SK-N-SH (cell line): ENCODE results near the gene TEAD2. TPM values are rescaled to one million over a fixed set of nuclear protein-coding genes. Genes with fewer than 3 reads are reported as not detected.

Experiments used
- CTCF ChIA-PET: fragments of 300-600, 350-600 bp; formaldehyde crosslinking; extraction: SDS; loops from one replicate; lab custom pipeline; 2021; lab: Yijun Ruan, JAX
- POLR2A ChIA-PET: fragments of 350-600 bp; sonication (Branson Sonifier 250); formaldehyde crosslinking; extraction: SDS; loops from one replicate; lab custom pipeline; 2020; ENCODE audit warnings: antibody characterized with exemption, inconsistent platforms; lab: Yijun Ruan, JAX
- DNase-seq: peaks from one replicate; pipeline ENCODE4 v3.0.0; 2012
- H2AFZ ChIP-seq: fragments of 200-600 bp; sonication (generic); 2 replicates; pipeline ENCODE4 v1.8.1; 2016; ENCODE audit warnings: antibody characterized with exemption, mild to moderate bottlenecking, low read depth
- H3F3A ChIP-seq: fragments of 200-600 bp; sonication (generic); replicated peaks from 2 replicates; pipeline ENCODE3; 2016; ENCODE audit warnings: antibody characterized with exemption, mild to moderate bottlenecking; ENCODE audit not compliant: insufficient read depth
- H3K27ac ChIP-seq, 2 experiments: fragments of 200-500 bp in 1 of 2; fragments of 200-600 bp in 1 of 2; sonication (Bioruptor generic) in 1 of 2; sonication (generic), shearing (Covaris generic) in 1 of 2; 2 replicates each; pipeline versions ENCODE4 v1.5.1 to v1.6.1; 2014 to 2016; ENCODE audit warnings: low read depth in 2 of 2, inconsistent platforms in 1 of 2, low read length in 1 of 2, mild to moderate bottlenecking in 1 of 2, mixed read lengths in 1 of 2
- H3K27me3 ChIP-seq: fragments of 200-600 bp; sonication (generic), shearing (Covaris generic); 2 replicates; pipeline ENCODE4 v1.6.1; 2016; ENCODE audit warnings: mixed run types; ENCODE audit not compliant: insufficient read depth
- H3K36me3 ChIP-seq, 2 experiments: fragments of 200-500 bp in 1 of 2; fragments of 200-600 bp in 1 of 2; sonication (Bioruptor generic) in 1 of 2; sonication (generic) in 1 of 2; replicated peaks in 1 of 2; 2 replicates each; pipeline versions ENCODE3 to v1.5.1; 2014 to 2016; ENCODE audit warnings: low read length in 1 of 2, mild to moderate bottlenecking in 1 of 2; ENCODE audit not compliant: insufficient read depth in 2 of 2, control insufficient read depth in 1 of 2
- H3K4me1 ChIP-seq, 2 experiments: fragments of 200-500 bp in 1 of 2; fragments of 200-600 bp in 1 of 2; sonication (Bioruptor generic) in 1 of 2; sonication (generic), shearing (Covaris generic) in 1 of 2; 2 replicates each; pipeline versions ENCODE4 v1.5.1 to v1.6.1; 2014 to 2016; ENCODE audit warnings: low read depth in 1 of 2, low read length in 1 of 2, mixed run types in 1 of 2; ENCODE audit not compliant: insufficient read depth in 2 of 2, control insufficient read depth in 1 of 2
- H3K4me2 ChIP-seq: fragments of 200-600 bp; sonication (generic), shearing (Covaris generic); 2 replicates; pipeline ENCODE4 v1.6.1; 2017; ENCODE audit warnings: mixed run types
- H3K4me3 ChIP-seq, 2 experiments: fragments of 200-500 bp in 1 of 2; fragments of 200-600 bp in 1 of 2; sonication (Bioruptor generic) in 1 of 2; sonication (generic), shearing (Covaris generic) in 1 of 2; 2 replicates each; pipeline versions ENCODE4 v1.5.1 to v1.8.1; 2014 to 2016; ENCODE audit warnings: low read depth in 2 of 2, inconsistent platforms in 1 of 2, low read length in 1 of 2, mild to moderate bottlenecking in 1 of 2, mixed read lengths in 1 of 2, moderate library complexity in 1 of 2
- H3K79me2 ChIP-seq: fragments of 200-600 bp; sonication (generic); 2 replicates; pipeline ENCODE4 v1.8.1; 2017; ENCODE audit warnings: mild to moderate bottlenecking; ENCODE audit not compliant: insufficient read depth
- H3K9ac ChIP-seq: fragments of 200-600 bp; sonication (generic); 2 replicates; pipeline ENCODE4 v1.6.1; 2017; ENCODE audit warnings: mixed run types
- H3K9me2 ChIP-seq: fragments of 200-600 bp; sonication (generic); 2 replicates; pipeline ENCODE4 v1.6.1; 2017; ENCODE audit warnings: mixed run types
- H3K9me3 ChIP-seq: fragments of 200-600 bp; sonication (generic); 2 replicates; pipeline ENCODE4 v1.6.1; 2017; ENCODE audit warnings: mixed run types, mild to moderate bottlenecking, moderate library complexity
- H4K20me1 ChIP-seq: fragments of 200-600 bp; sonication (generic); 2 replicates; pipeline ENCODE4 v1.6.1; 2017; ENCODE audit warnings: mild to moderate bottlenecking, mixed run types; ENCODE audit not compliant: insufficient read depth
- CHD2 ChIP-seq: fragments of 150-350 bp; IDR thresholded peaks from 2 replicates; pipeline ENCODE4 v1.6.1; 2018; ENCODE audit warnings: low read length; ENCODE audit not compliant: partially characterized antibody
- ELF1 ChIP-seq: IDR thresholded peaks from 2 replicates; pipeline ENCODE4 v1.4.0; 2012
- EP300 ChIP-seq, 2 experiments: IDR thresholded peaks; 2 replicates each; pipeline versions ENCODE4 v1.4.0 to v1.6.1; 2012; ENCODE audit warnings: borderline replicate concordance in 1 of 2, low read depth in 1 of 2, low read length in 1 of 2
- FOXJ3 ChIP-seq: sonication (generic); formaldehyde crosslinking; IDR thresholded peaks from 2 replicates; pipeline ENCODE4 v1.5.1; 2020; ENCODE audit warnings: mild to moderate bottlenecking, missing genetic modification reagents
- GATA2 ChIP-seq: sonication (generic); formaldehyde crosslinking; IDR thresholded peaks from 2 replicates; pipeline ENCODE4 v1.5.0; 2020; ENCODE audit warnings: mild to moderate bottlenecking, missing genetic modification reagents
- JUND ChIP-seq: IDR thresholded peaks from 2 replicates; pipeline ENCODE4 v1.4.0; 2012
- POLR2AphosphoS5 ChIP-seq: IDR thresholded peaks from 2 replicates; pipeline ENCODE4 v1.6.1; 2012; ENCODE audit warnings: low read depth, low read length
- RFX5 ChIP-seq: IDR thresholded peaks from 2 replicates; pipeline ENCODE4 v1.6.1; 2012; ENCODE audit warnings: mild to moderate bottlenecking, improper control_type of control experiment, low read length
- RXRA ChIP-seq: IDR thresholded peaks from 2 replicates; pipeline ENCODE4 v1.4.0; 2012; ENCODE audit warnings: low read depth, mild to moderate bottlenecking, borderline replicate concordance
- SIN3A ChIP-seq: IDR thresholded peaks from 2 replicates; pipeline ENCODE4 v1.6.1; 2012; ENCODE audit warnings: low read depth, mild to moderate bottlenecking, low read length, moderate library complexity, borderline replicate concordance
- TCF12 ChIP-seq: IDR thresholded peaks from 2 replicates; pipeline ENCODE4 v1.4.0; 2012
- TEAD4 ChIP-seq: IDR thresholded peaks from 2 replicates; pipeline ENCODE4 v1.4.0; 2012; ENCODE audit warnings: mild to moderate bottlenecking, borderline replicate concordance; ENCODE audit not compliant: insufficient read depth
- WGBS: methylation state at CpG from one replicate; pipeline ENCODE4 v1.1.6; 2017; ENCODE audit warnings: low lambda C conversion rate; 5-methylcytosine and 5-hydroxymethylcytosine counted together
- polyA plus RNA-seq, 3 experiments: library from polyadenylated mRNA; depleted of rRNA; stranded (reverse); fragments of >200 nt; gene quantifications; 2 replicates each; pipeline ENCODE4 v1.2.3, GENCODE V29; 2012
- TF ChIP-seq, protein P1 (sequence below): IDR thresholded peaks from 2 replicates; pipeline ENCODE4 v1.6.1; 2012; ENCODE audit warnings: mild to moderate bottlenecking, low read depth, low read length, moderate library complexity
- TF ChIP-seq, protein P2 (sequence below): fragments of 150-350 bp; IDR thresholded peaks from 2 replicates; pipeline ENCODE4 v1.6.1; 2016; ENCODE audit warnings: mild to moderate bottlenecking, low read depth, low read length

Gene TEAD2
- polyA plus RNA-seq, 1 of the 3 experiments (the other 2 are of a cell fraction): 27.9 TPM

DNA sequence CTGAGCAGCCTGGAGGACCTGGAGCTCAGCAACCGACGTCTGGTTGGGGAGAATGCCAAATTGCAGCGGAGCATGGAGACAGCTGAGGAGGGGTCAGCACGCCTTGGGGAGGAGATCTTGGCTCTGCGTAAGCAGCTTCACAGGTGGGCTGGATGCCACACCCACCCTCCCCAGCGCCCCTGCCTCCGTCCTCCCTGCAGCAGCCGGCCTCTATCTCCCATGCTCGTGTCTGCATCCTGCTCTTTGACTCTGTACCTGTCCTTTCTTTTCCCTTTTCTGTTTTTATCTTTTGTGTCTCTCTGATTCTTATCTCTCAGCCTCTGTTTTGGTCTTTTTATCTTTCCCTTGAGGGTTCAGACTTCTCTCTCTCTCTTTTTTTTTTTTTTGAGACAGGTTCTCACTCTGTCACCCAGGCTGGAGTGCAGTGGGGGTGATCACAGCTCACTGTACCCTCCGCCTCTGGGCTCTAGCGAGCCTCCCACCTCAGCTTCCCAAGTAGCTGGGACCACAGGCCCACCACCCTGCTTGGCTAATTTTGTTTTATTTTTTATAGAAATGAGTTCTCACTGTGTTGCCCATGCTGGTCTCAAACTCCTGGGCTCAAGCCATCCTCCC is 35.9 kb upstream of the TEAD2 start:
- H3K9ac ChIP-seq: no peak overlapping the region
- H3K36me3 ChIP-seq: no peaks in the 10 kb centered on the region
- H3F3A ChIP-seq: no peaks in the 10 kb centered on the region
- H3K4me3 ChIP-seq: no peak overlapping the region
- no peaks in the 10 kb centered on the region for H3K9me3 ChIP-seq
- H3K9me2 ChIP-seq: no peaks in the 10 kb centered on the region
- ChIA-PET POLR2A (interaction anchor here (0.5 to 1.3 kb wide), 2 partner anchors 54 to 91 kb away, joined by 3 read pairs; partner anchors contain the start of gene PIH1D1), CTCF (interaction anchor here (0.6 to 1.6 kb wide), 6 partner anchors 13 to 46 kb away, joined by 3 to 6 read pairs (median 3); no protein-coding TSS in a partner anchor)
- 63% methylated on average over 8 of the region's 11 CpGs for WGBS
- peak; percentile 9 for DNase-seq
- no peak overlapping the region for H2AFZ ChIP-seq
- H3K27ac ChIP-seq: no peak overlapping the region
- no peaks in the 10 kb centered on the region for H3K79me2 ChIP-seq
- H3K27me3 ChIP-seq: peaks cover 11% of the 10 kb centered on the region
- H4K20me1 ChIP-seq: no peaks in the 10 kb centered on the region
- peaks cover 0 to 2% of the 10 kb centered on the region in 2 experiments; a peak in 1 of 4 replicates for H3K4me1 ChIP-seq
- no peak overlapping the region for H3K4me2 ChIP-seq
- TF ChIP-seq SIN3A (no peak), RXRA (no peak), JUND (no peak), CHD2 (no peak), TCF12 (no peak), TEAD4 (no peak), GATA2 (CRISPR knock-in tag) (no peak), EP300 (IDR thresholded peaks at IDR 0.05; ENCODE audit: borderline replicate concordance in 1 of 2, low read depth in 1 of 2, low read length in 1 of 2) (no peak), FOXJ3 (CRISPR knock-in tag) (no peak), POLR2AphosphoS5 (no peak), ELF1 (no peak), RFX5 (no peak)
- TF ChIP-seq, protein P1, sequence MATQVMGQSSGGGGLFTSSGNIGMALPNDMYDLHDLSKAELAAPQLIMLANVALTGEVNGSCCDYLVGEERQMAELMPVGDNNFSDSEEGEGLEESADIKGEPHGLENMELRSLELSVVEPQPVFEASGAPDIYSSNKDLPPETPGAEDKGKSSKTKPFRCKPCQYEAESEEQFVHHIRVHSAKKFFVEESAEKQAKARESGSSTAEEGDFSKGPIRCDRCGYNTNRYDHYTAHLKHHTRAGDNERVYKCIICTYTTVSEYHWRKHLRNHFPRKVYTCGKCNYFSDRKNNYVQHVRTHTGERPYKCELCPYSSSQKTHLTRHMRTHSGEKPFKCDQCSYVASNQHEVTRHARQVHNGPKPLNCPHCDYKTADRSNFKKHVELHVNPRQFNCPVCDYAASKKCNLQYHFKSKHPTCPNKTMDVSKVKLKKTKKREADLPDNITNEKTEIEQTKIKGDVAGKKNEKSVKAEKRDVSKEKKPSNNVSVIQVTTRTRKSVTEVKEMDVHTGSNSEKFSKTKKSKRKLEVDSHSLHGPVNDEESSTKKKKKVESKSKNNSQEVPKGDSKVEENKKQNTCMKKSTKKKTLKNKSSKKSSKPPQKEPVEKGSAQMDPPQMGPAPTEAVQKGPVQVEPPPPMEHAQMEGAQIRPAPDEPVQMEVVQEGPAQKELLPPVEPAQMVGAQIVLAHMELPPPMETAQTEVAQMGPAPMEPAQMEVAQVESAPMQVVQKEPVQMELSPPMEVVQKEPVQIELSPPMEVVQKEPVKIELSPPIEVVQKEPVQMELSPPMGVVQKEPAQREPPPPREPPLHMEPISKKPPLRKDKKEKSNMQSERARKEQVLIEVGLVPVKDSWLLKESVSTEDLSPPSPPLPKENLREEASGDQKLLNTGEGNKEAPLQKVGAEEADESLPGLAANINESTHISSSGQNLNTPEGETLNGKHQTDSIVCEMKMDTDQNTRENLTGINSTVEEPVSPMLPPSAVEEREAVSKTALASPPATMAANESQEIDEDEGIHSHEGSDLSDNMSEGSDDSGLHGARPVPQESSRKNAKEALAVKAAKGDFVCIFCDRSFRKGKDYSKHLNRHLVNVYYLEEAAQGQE: no peak
- TF ChIP-seq, protein P2, sequence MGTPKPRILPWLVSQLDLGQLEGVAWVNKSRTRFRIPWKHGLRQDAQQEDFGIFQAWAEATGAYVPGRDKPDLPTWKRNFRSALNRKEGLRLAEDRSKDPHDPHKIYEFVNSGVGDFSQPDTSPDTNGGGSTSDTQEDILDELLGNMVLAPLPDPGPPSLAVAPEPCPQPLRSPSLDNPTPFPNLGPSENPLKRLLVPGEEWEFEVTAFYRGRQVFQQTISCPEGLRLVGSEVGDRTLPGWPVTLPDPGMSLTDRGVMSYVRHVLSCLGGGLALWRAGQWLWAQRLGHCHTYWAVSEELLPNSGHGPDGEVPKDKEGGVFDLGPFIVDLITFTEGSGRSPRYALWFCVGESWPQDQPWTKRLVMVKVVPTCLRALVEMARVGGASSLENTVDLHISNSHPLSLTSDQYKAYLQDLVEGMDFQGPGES: no peak
